ENCODE results near the gene RXRB.

RXRB gene

GRCh38 chr6:33185654-33186187, 14.7 kb downstream of the RXRB start:
- Histone ChIP-seq H3K27me3 (ENCODE audit: control insufficient read depth, insufficient read depth, low read length) (no peaks in the 10 kb centered on the region), H3K4me1 (no peaks in the 10 kb centered on the region), H2AFZ (no peak overlapping the region), H3K4me3 (ENCODE audit: low read depth, low read length) (no peak overlapping the region), H3K9ac (no peak overlapping the region), H3K27ac (no peak overlapping the region), H3K36me3 (ENCODE audit: control insufficient read depth, insufficient read depth, low read length) (no peaks in the 10 kb centered on the region), H3K79me2 (no peaks in the 10 kb centered on the region), H3K4me2 (ENCODE audit: low read length) (no peak overlapping the region), H3K9me3 (ENCODE audit: control insufficient read depth, low read length) (no peaks in the 10 kb centered on the region)
- TF ChIP-seq CTCF (IDR thresholded peaks at IDR 0.05), result no peak

- Histone ChIP-seq H3K9me3 (ENCODE audit: control insufficient read depth, low read length) (no peaks in the 10 kb centered on the region), H3K4me1 (peaks cover under 1% of the 10 kb centered on the region), H3K27ac (no peak overlapping the region), H2AFZ (no peak overlapping the region), H3K9ac (no peak overlapping the region), H3K27me3 (ENCODE audit: control insufficient read depth, insufficient read depth, low read length) (no peaks in the 10 kb centered on the region), H3K4me3 (ENCODE audit: low read depth, low read length) (no peak overlapping the region), H3K79me2 (no peaks in the 10 kb centered on the region), H3K4me2 (ENCODE audit: low read length) (no peak overlapping the region), H3K36me3 (ENCODE audit: control insufficient read depth, insufficient read depth, low read length) (no peaks in the 10 kb centered on the region)
- no peak for TF ChIP-seq CTCF (IDR thresholded peaks at IDR 0.05)
These were observed 15.3 kb downstream of the RXRB start for GRCh38 chr6:33185190-33185589.

- Histone ChIP-seq H3K4me3 (ENCODE audit: low read depth, low read length) (no peak overlapping the region), H3K79me2 (no peaks in the 10 kb centered on the region), H3K27ac (no peak overlapping the region)
These were observed 17.3 kb downstream of the RXRB start for GRCh38 chr6:33183071-33183683.

GRCh38 chr6:33181141-33181540, 19.3 kb downstream of the RXRB start:
- H3K4me2 ChIP-seq (ENCODE audit: low read length), result no peak overlapping the region
- H3K36me3 ChIP-seq (ENCODE audit: control insufficient read depth, insufficient read depth, low read length), result no peaks in the 10 kb centered on the region
- no peak overlapping the region for H3K4me3 ChIP-seq (ENCODE audit: low read depth, low read length)

More at GRCh38 chr6:33183071-33183683, 17.3 kb downstream of the RXRB start:
- Histone ChIP-seq H2AFZ (peak overlapping the region; percentile 53), H3K27me3 (ENCODE audit: control insufficient read depth, insufficient read depth, low read length) (no peaks in the 10 kb centered on the region), H3K9me3 (ENCODE audit: control insufficient read depth, low read length) (no peaks in the 10 kb centered on the region), H3K4me1 (peaks cover 5% of the 10 kb centered on the region), H3K9ac (no peak overlapping the region), H3K36me3 (ENCODE audit: control insufficient read depth, insufficient read depth, low read length) (no peaks in the 10 kb centered on the region), H3K4me2 (ENCODE audit: low read length) (no peak overlapping the region)
- no peak for TF ChIP-seq CTCF (IDR thresholded peaks at IDR 0.05)

More at GRCh38 chr6:33181141-33181540, 19.3 kb downstream of the RXRB start:
- no peak for TF ChIP-seq CTCF (IDR thresholded peaks at IDR 0.05)
- H2AFZ ChIP-seq, result no peak overlapping the region
- H3K9ac ChIP-seq, result no peak overlapping the region
- no peaks in the 10 kb centered on the region for H3K9me3 ChIP-seq (ENCODE audit: control insufficient read depth, low read length)
- H3K27me3 ChIP-seq (ENCODE audit: control insufficient read depth, insufficient read depth, low read length), result no peaks in the 10 kb centered on the region
- H3K4me1 ChIP-seq, result peaks cover 5% of the 10 kb centered on the region
- no peak overlapping the region for H3K27ac ChIP-seq
- no peaks in the 10 kb centered on the region for H3K79me2 ChIP-seq

All from parathyroid adenoma (tissue), 2 donors.